ENCODE data around the gene MYO7B. TPM values are rescaled to one million over a fixed set of nuclear protein-coding genes. Genes with fewer than 3 reads are reported as not detected.
A peak's percentile ranks its signal among the peaks of the same experiment; 100 is the strongest.

MYO7B gene
- total and polyA plus RNA-seq, 5 experiments from 2014 or later = 0.21 to 0.58 (median 0.34) TPM; not detected in 1

DNA sequence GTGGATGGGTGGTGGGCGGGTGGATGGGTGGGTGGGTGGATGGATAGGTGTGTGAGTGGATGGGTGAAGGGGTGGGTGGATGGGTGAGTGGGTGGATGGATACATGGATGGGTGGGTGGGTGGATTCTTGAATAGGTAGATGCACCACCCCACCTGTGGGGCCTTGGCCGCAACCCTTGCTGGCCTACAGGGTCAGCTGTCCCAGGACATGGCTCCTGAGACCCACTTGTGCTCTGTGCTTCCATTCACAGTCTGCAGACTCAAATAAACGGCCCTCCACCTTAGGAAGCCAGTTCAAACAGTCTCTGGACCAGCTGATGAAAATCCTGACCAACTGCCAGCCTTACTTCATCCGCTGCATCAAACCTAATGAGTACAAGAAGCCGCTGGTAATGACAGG is 54.4 kb downstream of the MYO7B start:
- POLR2A ChIA-PET = interaction anchor here (0.5 to 2.8 kb wide), 2 partner anchors 60 to 159 kb away, joined by 3 to 12 read pairs; no protein-coding TSS in a partner anchor
- no peak overlapping the region for H3K27ac Mint-ChIP-seq
- H3K9me3 Mint-ChIP-seq = no peaks in the 10 kb centered on the region
- H3K4me1 Mint-ChIP-seq = peaks cover 0 to 9% (median under 1%) of the 10 kb centered on the region in 4 donors
- ATAC-seq (no peak), DNase-seq (no peak)
- no peaks in the 10 kb centered on the region for H3K27me3 Mint-ChIP-seq
- H3K36me3 Mint-ChIP-seq = no peaks in the 10 kb centered on the region
- H3K4me3 Mint-ChIP-seq = no peak overlapping the region

DNA sequence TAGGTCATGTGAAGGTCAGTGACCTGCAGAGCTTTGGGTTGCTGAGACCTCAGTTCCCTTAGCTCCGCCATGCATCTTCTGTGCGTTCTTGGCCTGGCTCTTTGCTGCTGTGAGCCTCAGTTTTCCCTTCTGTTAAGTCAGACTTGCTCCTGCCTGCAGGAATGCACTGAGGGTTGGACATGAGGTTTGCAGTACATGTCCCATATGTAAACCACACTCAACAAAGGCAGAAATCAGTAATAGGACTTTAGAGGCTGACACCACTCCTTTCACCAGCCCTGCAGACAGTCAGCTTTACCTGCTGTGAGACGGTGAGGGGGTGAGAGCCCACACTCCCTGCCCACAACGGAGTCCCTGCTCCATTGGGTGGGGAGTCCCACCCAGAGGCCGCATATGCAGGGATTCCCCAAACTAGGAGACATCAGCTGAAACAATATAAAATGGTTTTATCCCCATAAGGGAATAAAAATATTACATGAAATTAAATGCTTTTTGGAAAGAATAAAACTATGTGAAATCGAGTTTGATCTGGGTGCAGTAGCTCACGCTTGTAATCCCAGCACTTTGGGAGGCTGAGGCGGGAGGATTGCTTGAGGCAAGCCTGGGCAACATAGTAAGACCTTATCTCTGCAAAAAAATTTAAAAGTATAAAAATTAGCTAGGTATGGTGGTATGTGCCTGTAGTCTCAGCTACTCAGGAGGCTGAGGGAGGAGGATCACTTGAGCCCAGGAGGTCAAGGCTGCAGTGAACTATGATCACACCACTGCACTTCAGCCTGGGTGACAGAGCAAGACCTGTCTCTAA is 55.1 kb downstream of the MYO7B start:
- H3K27ac Mint-ChIP-seq = peak overlapping the region in 4 of 10 donors; percentile 35 to 87 (median 64)
- POLR2A ChIA-PET = interaction anchor here (0.5 to 2.8 kb wide), 6 partner anchors 49 to 221 kb away, joined by 3 to 12 read pairs (median 5); partner anchors contain the start of gene SFT2D3
- no peaks in the 10 kb centered on the region for H3K27me3 Mint-ChIP-seq
- no peaks in the 10 kb centered on the region for H3K36me3 Mint-ChIP-seq
- no peak overlapping the region for H3K4me3 Mint-ChIP-seq
- no peak for ATAC-seq
- DNase-seq = peak in 1 of 10 donors; percentile 28
- no peaks in the 10 kb centered on the region for H3K9me3 Mint-ChIP-seq
- peaks cover 0 to 13% (median under 1%) of the 10 kb centered on the region in 4 donors for H3K4me1 Mint-ChIP-seq

DNA sequence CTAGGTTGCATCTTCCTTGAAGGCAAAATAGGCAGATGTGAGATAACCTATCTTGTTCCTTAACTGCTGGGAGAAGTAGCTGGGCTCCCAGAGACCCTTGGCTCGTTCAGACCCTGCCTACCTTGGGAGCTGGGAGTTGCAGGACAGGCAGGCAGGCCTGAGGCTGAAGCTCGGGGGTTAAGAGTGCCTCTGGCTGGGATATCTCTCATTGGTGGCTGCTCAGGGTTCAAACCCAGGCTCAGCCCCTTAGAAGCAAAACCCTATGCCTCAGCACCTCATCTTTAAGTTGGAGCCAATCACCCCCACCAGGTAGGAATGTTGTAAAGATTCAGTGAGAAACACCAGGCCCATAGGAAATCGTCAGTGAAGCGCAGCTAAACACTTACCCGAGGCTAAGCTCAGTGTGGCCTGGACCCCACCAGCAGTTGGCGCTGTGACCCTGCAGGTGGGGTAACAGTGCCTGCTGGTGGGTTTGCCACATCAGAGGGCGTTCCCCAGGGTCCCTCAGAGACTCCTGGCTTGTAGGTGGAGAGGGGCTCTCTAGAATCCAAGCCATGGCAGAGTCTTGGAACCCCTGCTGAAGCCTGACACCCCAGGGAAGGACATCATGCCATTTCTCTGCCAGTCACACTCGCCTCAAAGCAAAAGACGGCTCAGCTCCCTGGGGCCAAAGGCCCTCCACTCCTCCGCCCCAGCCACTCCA is 55.9 kb downstream of the MYO7B start:
- ATAC-seq = peak; percentile 99 to 100
- Mint-ChIP-seq H3K9me3 (no peaks in the 10 kb centered on the region), H3K27me3 (no peaks in the 10 kb centered on the region), H3K4me3 (no peak overlapping the region), H3K27ac (peak overlapping the region in 7 of 10 donors; percentile 11 to 87 (median 35)), H3K4me1 (peaks cover 0 to 13% (median under 1%) of the 10 kb centered on the region in 4 donors), H3K36me3 (no peaks in the 10 kb centered on the region)
- DNase-seq = peak; percentile 51 to 87 (median 70)
- POLR2A ChIA-PET = interaction anchor here (1.3 to 2.8 kb wide), 5 partner anchors 49 to 220 kb away, joined by 4 to 12 read pairs (median 5); partner anchors contain the start of gene SFT2D3

DNA sequence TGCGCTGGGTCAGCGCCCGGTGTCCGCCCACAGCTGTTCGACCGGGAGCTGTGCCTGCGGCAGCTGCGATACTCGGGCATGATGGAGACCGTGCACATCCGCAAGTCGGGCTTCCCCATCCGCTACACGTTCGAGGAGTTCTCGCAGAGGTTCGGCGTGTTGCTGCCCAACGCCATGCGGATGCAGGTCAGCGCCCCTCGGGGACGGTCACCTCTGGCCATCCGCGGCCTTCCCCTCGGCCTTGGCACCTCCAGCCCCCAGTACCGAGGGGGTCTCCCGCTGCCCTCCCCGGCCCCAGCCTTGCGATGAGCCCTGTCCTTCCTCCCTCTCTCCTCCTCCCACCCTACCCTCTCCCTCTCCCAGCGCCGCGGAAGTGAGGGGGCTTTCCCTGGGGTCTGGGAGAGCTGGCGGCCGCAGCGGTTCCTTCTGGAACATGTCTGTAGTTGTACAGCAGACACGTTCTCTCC is 57.3 kb downstream of the MYO7B start:
- Mint-ChIP-seq H3K4me3 (no peak overlapping the region), H3K36me3 (no peaks in the 10 kb centered on the region), H3K27ac (no peak overlapping the region), H3K27me3 (no peaks in the 10 kb centered on the region), H3K4me1 (peaks cover 0 to 13% (median under 1%) of the 10 kb centered on the region in 4 donors), H3K9me3 (no peaks in the 10 kb centered on the region)
- ATAC-seq (no peak), DNase-seq (no peak)
- POLR2A ChIA-PET = interaction anchor here (1.0 kb wide), 1 partner anchor 58 kb away, joined by 3 read pairs; no protein-coding TSS in a partner anchor

DNA sequence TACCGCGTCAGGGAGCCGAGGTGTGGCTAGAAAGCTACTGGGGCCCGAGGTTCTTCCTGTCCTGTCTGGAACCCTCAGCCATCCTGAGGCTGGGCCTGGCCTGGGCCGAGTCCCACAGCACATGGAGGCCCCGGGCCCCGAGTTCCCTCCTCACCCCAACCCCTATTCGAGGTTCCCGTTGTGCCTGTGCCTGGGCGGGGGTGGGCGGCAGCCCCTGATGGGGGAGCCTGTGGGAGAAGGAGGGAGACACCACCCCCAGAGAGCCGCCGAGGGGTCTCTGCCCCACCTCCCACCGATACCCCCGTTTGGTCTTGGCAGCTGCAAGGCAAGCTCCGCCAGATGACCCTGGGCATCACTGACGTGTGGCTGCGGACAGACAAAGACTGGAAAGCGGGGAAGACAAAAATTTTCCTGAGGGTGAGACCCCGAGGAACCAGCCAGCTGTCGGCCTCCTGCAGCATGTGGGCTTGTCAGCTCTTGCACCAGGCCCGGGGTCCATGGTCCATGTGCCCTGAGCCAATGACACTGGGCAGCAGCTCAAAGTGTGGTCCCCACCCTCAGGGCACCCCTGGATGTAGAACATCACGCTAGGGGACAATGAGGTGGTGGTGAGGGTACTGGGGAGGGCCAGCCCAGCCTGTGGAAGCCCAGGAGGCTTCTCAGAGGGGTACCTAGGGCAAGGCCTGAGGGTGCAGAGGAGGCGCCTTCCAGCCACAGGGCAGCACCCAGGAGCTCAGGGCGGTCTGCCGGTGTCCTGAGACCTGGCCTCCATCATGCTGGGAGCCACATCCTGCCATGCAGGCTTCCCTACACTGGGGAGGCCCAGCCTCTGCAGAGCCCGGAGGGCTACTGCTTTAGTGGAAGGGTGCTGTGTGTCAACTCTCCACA is 58.0 kb downstream of the MYO7B start:
- no peak for ATAC-seq
- no peaks in the 10 kb centered on the region for H3K36me3 Mint-ChIP-seq
- H3K27me3 Mint-ChIP-seq = no peaks in the 10 kb centered on the region
- no peaks in the 10 kb centered on the region for H3K9me3 Mint-ChIP-seq
- peaks cover 0 to 13% (median under 1%) of the 10 kb centered on the region in 4 donors for H3K4me1 Mint-ChIP-seq
- peak in 1 of 10 donors; percentile 57 for DNase-seq
- H3K4me3 Mint-ChIP-seq = no peak overlapping the region
- POLR2A ChIA-PET = interaction anchor here (1.0 kb wide), 2 partner anchors 45 to 57 kb away, joined by 3 read pairs; no protein-coding TSS in a partner anchor
- no peak overlapping the region for H3K27ac Mint-ChIP-seq

DNA sequence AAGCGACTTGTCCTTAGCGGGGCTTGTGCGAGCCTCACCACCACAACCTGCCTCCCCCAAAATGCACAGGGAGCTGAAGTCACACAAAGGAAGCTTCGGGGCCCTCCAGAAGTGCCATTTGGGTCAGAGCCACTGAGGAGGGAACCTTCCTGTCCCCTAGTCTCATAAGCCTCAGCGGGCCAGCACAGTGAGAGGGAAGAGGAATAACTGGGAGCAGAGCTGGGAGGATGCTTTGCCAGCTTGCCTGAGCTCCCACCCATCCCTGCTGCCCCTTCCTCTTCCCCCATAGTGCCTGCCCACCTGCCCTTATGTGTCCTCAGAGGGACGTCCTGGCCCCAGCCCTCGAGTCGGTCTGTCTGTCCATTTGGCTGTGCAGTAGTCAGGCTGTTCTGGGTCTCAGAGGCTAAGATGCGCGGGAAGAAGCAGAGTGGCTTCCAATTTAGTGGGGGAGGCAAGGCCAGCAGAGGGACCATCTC is 58.7 kb downstream of the MYO7B start:
- POLR2A ChIA-PET = interaction anchor here (1.0 kb wide), 1 partner anchor 45 kb away, joined by 3 read pairs; no protein-coding TSS in a partner anchor
- Mint-ChIP-seq H3K4me3 (no peak overlapping the region), H3K9me3 (no peaks in the 10 kb centered on the region), H3K27ac (no peak overlapping the region), H3K36me3 (no peaks in the 10 kb centered on the region), H3K4me1 (peaks cover 0 to 13% (median under 1%) of the 10 kb centered on the region in 4 donors), H3K27me3 (no peaks in the 10 kb centered on the region)
- no peak for ATAC-seq
- no peak for DNase-seq

DNA sequence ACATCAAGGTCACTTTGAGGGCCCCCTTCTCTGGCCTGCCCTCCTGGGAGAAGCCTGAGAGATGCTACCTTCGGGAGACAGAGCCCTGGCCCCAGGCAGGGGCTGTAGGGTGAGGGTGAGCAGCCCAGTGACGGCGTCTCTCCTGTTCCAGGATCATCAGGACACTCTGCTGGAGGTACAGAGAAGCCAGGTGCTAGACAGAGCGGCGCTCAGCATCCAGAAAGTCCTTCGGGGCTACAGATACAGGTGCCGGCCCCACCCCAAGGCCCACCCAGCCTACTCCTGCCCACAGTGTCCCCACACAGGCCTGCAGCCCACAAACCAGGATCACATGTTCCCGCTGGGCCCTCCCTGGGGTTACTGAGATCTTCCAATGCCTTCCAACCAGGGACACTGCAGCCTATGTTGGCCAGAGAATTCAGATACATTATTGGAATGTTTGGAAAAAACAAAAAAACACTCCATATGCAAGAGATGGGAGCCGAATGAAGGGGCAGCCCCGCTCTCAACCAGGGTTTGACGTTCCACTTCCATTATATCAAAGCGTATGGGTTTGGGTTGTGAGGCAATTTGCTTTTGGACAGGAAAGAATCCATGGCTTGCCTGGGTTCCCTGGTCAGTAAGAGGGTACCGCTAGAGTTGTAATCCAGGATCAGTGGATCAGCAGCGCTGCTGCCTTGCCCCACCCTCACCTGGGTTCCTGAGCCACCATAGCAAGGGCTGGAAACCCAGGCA is 61.0 kb downstream of the MYO7B start:
- Mint-ChIP-seq H3K9me3 (no peaks in the 10 kb centered on the region), H3K4me1 (peaks cover 0 to 9% (median 0%) of the 10 kb centered on the region in 4 donors), H3K4me3 (no peak overlapping the region), H3K27me3 (no peaks in the 10 kb centered on the region), H3K27ac (peak overlapping the region in 1 of 10 donors; percentile 80), H3K36me3 (no peaks in the 10 kb centered on the region)
- no peak for DNase-seq
- POLR2A ChIA-PET = no interaction called here
- ATAC-seq = no peak

DNA sequence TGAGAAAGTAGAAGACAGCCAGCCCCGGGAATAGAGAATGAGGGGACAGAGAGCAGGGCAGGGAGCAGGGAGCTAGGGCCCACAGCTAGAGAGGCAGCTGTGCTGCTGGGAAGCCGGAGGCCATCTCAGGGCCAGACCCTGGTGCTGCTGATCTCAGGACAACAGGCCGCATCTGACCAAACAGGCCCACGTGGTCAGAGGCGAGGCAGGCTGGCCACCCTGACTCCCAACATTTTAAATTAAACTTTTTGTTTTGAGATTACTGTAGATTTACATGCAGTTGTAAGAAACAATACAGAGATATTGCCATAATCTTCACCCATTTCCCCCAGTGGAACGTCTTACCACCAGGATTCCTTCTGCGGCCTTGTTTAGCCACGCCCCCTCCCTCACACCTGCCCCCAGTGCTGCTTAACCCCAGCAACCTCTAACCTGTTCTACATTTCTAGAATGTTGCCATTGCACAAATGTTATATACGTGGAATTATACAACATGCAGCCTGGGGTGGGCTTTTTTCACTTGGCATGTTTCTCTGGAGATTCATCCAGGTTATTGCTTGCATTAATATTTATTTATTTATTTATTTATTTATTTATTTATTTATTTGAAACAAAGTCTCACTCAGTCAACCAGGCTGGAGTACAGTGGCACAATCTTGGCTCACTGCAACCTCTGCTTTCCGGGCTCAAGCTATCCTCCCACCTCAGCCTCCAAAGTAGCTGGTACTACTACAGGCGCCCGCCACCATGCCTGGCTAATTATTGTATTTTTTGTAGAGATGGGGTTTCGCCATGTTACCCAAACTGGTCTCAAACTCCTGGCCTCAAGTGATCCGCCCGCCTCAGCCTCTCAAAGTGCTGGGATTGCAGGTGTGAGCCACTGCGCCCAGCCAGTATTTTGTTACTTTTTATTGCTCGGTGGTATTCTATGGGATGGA is 61.8 kb downstream of the MYO7B start:
- POLR2A ChIA-PET = no interaction called here
- DNase-seq (peak in 1 of 10 donors; percentile 11), ATAC-seq (no peak)
- peak overlapping the region in 1 of 10 donors; percentile 80 for H3K27ac Mint-ChIP-seq
- peaks cover 0 to 3% (median 0%) of the 10 kb centered on the region in 9 donors for H3K9me3 Mint-ChIP-seq
- no peak overlapping the region for H3K4me3 Mint-ChIP-seq
- peaks cover 0 to 9% (median 0%) of the 10 kb centered on the region in 4 donors for H3K4me1 Mint-ChIP-seq
- peaks cover 0 to 1% (median 0%) of the 10 kb centered on the region in 3 donors for H3K36me3 Mint-ChIP-seq
- H3K27me3 Mint-ChIP-seq = no peaks in the 10 kb centered on the region

DNA sequence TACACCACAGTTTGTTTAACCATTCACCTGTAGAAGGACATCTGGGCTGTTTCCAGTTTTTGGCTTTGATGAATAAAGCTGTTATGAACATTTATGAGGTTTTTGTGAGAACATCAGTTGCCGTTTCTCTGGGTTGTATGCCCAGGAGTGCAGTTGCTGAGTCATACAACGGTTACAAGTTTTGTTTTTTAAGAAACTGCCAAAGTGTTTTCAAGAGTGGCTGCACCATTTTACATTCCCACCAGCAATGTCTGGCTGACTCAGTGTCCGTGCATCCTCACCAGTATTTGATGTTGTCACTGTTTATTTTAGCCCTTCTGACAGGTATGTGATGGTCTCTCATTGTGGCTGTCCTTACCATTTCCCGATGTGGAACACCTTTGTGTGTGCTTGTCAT is 62.5 kb downstream of the MYO7B start:
- DNase-seq = no peak
- H3K27ac Mint-ChIP-seq = no peak overlapping the region

DNA sequence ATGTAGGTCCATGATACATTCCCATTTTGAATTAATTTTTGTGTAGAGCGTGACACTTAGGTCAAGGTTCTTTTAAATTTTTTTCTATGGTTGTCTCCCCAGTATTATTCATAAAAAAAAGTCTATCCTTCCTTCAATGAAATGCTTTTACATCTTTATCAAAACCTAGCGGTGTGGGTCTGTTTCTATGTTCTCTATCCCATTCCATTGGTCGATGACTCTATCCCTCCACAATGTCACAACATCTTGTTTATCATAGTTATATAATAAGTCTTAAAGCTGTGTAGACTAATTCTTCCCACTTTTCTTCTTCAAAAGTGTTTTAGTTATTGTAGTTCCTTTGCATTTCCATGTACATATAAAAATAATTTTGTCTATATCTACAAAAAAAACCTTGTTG is 63.2 kb downstream of the MYO7B start:
- Mint-ChIP-seq H3K9me3 (peaks cover 0 to 9% (median 5%) of the 10 kb centered on the region in 9 donors), H3K27me3 (no peaks in the 10 kb centered on the region), H3K36me3 (peaks cover 0 to 8% (median 0%) of the 10 kb centered on the region in 3 donors), H3K4me1 (peaks cover 0 to 9% (median 0%) of the 10 kb centered on the region in 4 donors), H3K4me3 (no peak overlapping the region), H3K27ac (no peak overlapping the region)
- ATAC-seq = no peak
- POLR2A ChIA-PET = interaction anchor here (1.2 kb wide), 1 partner anchor 40 kb away, joined by 4 read pairs; no protein-coding TSS in a partner anchor
- DNase-seq = no peak

More for the DNA sequence above, 62.5 kb downstream of the MYO7B start:
- Mint-ChIP-seq H3K36me3 (peaks cover 0 to 2% (median 0%) of the 10 kb centered on the region in 3 donors), H3K4me1 (peaks cover 0 to 9% (median 0%) of the 10 kb centered on the region in 4 donors), H3K27me3 (no peaks in the 10 kb centered on the region), H3K9me3 (peaks cover 0 to 5% (median 1%) of the 10 kb centered on the region in 9 donors), H3K4me3 (no peak overlapping the region)
- POLR2A ChIA-PET = no interaction called here
- no peak for ATAC-seq

Measured in naive thymus-derived CD8-positive, alpha-beta T cell (primary cell).